Trophoblast cell (in vitro differentiated cells and primary cell): Measurements from ENCODE around the gene SPINDOC.
"Not testable (repeated sequence)": the region's sequence is repeated elsewhere in the genome, so short reads cannot be mapped to it uniquely, and the experiment has no call there.

Experiments
- DNase-seq, 2 donors: peaks; one replicate each; pipeline ENCODE4 v3.0.0-alpha.2; 2016
- H2AFZ ChIP-seq: 2 replicates; pipeline ENCODE4 v1.6.1; 2013; ENCODE audit warnings: low read length, moderate library complexity, mild to moderate bottlenecking; ENCODE audit not compliant: insufficient read depth, poor library complexity
- H2AK5ac ChIP-seq: 2 replicates; pipeline ENCODE4 v1.6.1; 2013; ENCODE audit warnings: mild to moderate bottlenecking, low read length
- H2BK120ac ChIP-seq: 2 replicates; pipeline ENCODE4 v1.6.1; 2013; ENCODE audit warnings: low read length, mild to moderate bottlenecking, moderate library complexity; ENCODE audit not compliant: insufficient read depth, poor library complexity
- H2BK12ac ChIP-seq: 2 replicates; pipeline ENCODE4 v1.6.1; 2013; ENCODE audit warnings: mild to moderate bottlenecking, low read length, moderate library complexity
- H2BK5ac ChIP-seq: 2 replicates; pipeline ENCODE4 v1.6.1; 2013; ENCODE audit warnings: low read length, low read depth, moderate library complexity, mild to moderate bottlenecking; ENCODE audit not compliant: poor library complexity
- H3K14ac ChIP-seq: 2 replicates; pipeline ENCODE4 v1.6.1; 2013; ENCODE audit warnings: mild to moderate bottlenecking, low read length
- H3K18ac ChIP-seq: 2 replicates; pipeline ENCODE4 v1.6.1; 2013; ENCODE audit warnings: mild to moderate bottlenecking, low read length
- H3K23ac ChIP-seq: 2 replicates; pipeline ENCODE4 v1.6.1; 2013; ENCODE audit warnings: low read length
- H3K27ac ChIP-seq: 2 replicates; pipeline ENCODE4 v1.5.1; 2013; ENCODE audit warnings: low read depth, mild to moderate bottlenecking, inconsistent platforms, low read length, moderate library complexity
- H3K27me3 ChIP-seq: 2 replicates; pipeline ENCODE4 v1.6.1; 2013; ENCODE audit warnings: inconsistent platforms, mild to moderate bottlenecking, low read length, moderate library complexity; ENCODE audit not compliant: insufficient read depth
- H3K36me3 ChIP-seq, 2 experiments: 1 replicate in 1 of 2; 2 replicates in 1 of 2; pipeline ENCODE4 v1.6.1; 2013; ENCODE audit warnings: low read length in 2 of 2, mild to moderate bottlenecking in 2 of 2, moderate library complexity in 1 of 2; ENCODE audit not compliant: insufficient read depth in 2 of 2, control insufficient read depth in 1 of 2
- H3K4ac ChIP-seq: 2 replicates; pipeline ENCODE4 v1.6.1; 2013; ENCODE audit warnings: low read depth, mild to moderate bottlenecking, low read length, moderate library complexity
- H3K4me1 ChIP-seq, 2 experiments: 1 replicate in 1 of 2; 2 replicates in 1 of 2; pipeline ENCODE4 v1.6.1; 2013; ENCODE audit warnings: low read length in 2 of 2, mild to moderate bottlenecking in 2 of 2, moderate library complexity in 1 of 2; ENCODE audit not compliant: insufficient read depth in 2 of 2, control insufficient read depth in 1 of 2
- H3K4me2 ChIP-seq: 2 replicates; pipeline ENCODE4 v1.6.1; 2013; ENCODE audit warnings: inconsistent platforms, mild to moderate bottlenecking, low read length, moderate library complexity
- H3K4me3 ChIP-seq: 2 replicates; pipeline ENCODE4 v1.5.1; 2013; ENCODE audit warnings: mild to moderate bottlenecking, low read depth, low read length, inconsistent platforms
- H3K79me1 ChIP-seq: one replicate; pipeline ENCODE4 v1.6.1; 2013; ENCODE audit warnings: low read length
- H3K79me2 ChIP-seq: 2 replicates; pipeline ENCODE4 v1.6.1; 2013; ENCODE audit warnings: low read length, mild to moderate bottlenecking; ENCODE audit not compliant: control insufficient read depth, insufficient read depth, poor library complexity
- H3K9ac ChIP-seq: 2 replicates; pipeline ENCODE4 v1.6.1; 2013; ENCODE audit warnings: mild to moderate bottlenecking, low read length
- H3K9me3 ChIP-seq: 2 replicates; pipeline ENCODE4 v1.6.1; 2013; ENCODE audit warnings: low read depth, mild to moderate bottlenecking, control low read depth, inconsistent platforms, low read length; ENCODE audit not compliant: insufficient read depth
- H4K12ac ChIP-seq: 2 replicates; pipeline ENCODE4 v1.6.1; 2013; ENCODE audit warnings: low read depth, mild to moderate bottlenecking, low read length, moderate library complexity
- H4K8ac ChIP-seq: 2 replicates; pipeline ENCODE4 v1.6.1; 2013; ENCODE audit warnings: low read depth, mild to moderate bottlenecking, low read length, moderate library complexity
- H4K91ac ChIP-seq: one replicate; pipeline ENCODE4 v1.6.1; 2013; ENCODE audit warnings: low read depth, mild to moderate bottlenecking, low read length, moderate library complexity
- WGBS: extraction: QIAGEN DNeasy Blood & Tissue Kit; methylation state at CpG from one replicate; pipeline ENCODE4 v1.1.7; 2013; ENCODE audit warnings: missing lambda C conversion rate; ENCODE audit not compliant: insufficient read length, insufficient coverage; ENCODE audit errors: extremely low coverage; 5-methylcytosine and 5-hydroxymethylcytosine counted together

Gene SPINDOC

GRCh38 chr11:63863620-63864019 lies 50.4 kb downstream of the SPINDOC start:
- H2AFZ ChIP-seq, H3K4me3 ChIP-seq, H4K91ac ChIP-seq, H3K9ac ChIP-seq, H3K4ac ChIP-seq, H3K9me3 ChIP-seq, H3K23ac ChIP-seq, H2BK5ac ChIP-seq, H2BK12ac ChIP-seq, H3K27ac ChIP-seq, DNase-seq, H3K79me1 ChIP-seq, H4K8ac ChIP-seq, H3K4me2 ChIP-seq, H3K18ac ChIP-seq, H3K14ac ChIP-seq, H2BK120ac ChIP-seq, H4K12ac ChIP-seq, H3K27me3 ChIP-seq, H2AK5ac ChIP-seq, H3K4me1 ChIP-seq: not testable (repeated sequence)
- no CpG with 5 or more reads among the region's 6 CpGs for WGBS
- peaks cover 14% of the 10 kb centered on the region for H3K79me2 ChIP-seq
- peaks cover 16 to 17% of the 10 kb centered on the region in 2 experiments for H3K36me3 ChIP-seq

GRCh38 chr11:63866211-63866610 lies 53.0 kb downstream of the SPINDOC start:
- H2AFZ ChIP-seq = no peak overlapping the region
- H2BK120ac ChIP-seq = no peak overlapping the region
- H2BK12ac ChIP-seq = no peak overlapping the region
- H3K9ac ChIP-seq = no peak overlapping the region
- H2AK5ac ChIP-seq = no peak overlapping the region
- H3K18ac ChIP-seq = no peak overlapping the region
- no peak overlapping the region for H3K4me3 ChIP-seq
- H3K4ac ChIP-seq = no peak overlapping the region
- H3K9me3 ChIP-seq = no peaks in the 10 kb centered on the region
- H4K12ac ChIP-seq = no peak overlapping the region
- H3K36me3 ChIP-seq = peaks cover 12 to 20% of the 10 kb centered on the region in 2 experiments
- H3K4me2 ChIP-seq = no peak overlapping the region
- H3K14ac ChIP-seq = no peak overlapping the region
- WGBS = no CpG with 5 or more reads among the region's 4 CpGs
- peaks cover 9 to 16% of the 10 kb centered on the region in 2 experiments for H3K4me1 ChIP-seq
- peaks cover 3% of the 10 kb centered on the region for H3K79me1 ChIP-seq
- H3K27me3 ChIP-seq = no peaks in the 10 kb centered on the region
- no peak overlapping the region for H4K91ac ChIP-seq
- no peak overlapping the region for H2BK5ac ChIP-seq
- H3K23ac ChIP-seq = no peak overlapping the region
- no peak overlapping the region for H4K8ac ChIP-seq
- no peak for DNase-seq
- peaks cover 18% of the 10 kb centered on the region for H3K79me2 ChIP-seq
- H3K27ac ChIP-seq = no peak overlapping the region

GRCh38 chr11:63867511-63867910 lies 54.3 kb downstream of the SPINDOC start:
- Histone ChIP-seq H2AK5ac (no peak overlapping the region), H3K9me3 (no peaks in the 10 kb centered on the region), H4K8ac (no peak overlapping the region), H3K4me2 (no peak overlapping the region), H4K12ac (no peak overlapping the region), H2BK120ac (no peak overlapping the region), H3K23ac (no peak overlapping the region), H2BK5ac (no peak overlapping the region), H2AFZ (no peak overlapping the region), H3K14ac (no peak overlapping the region), H3K36me3 (peaks cover 7 to 14% of the 10 kb centered on the region in 2 experiments), H3K79me2 (peaks cover 16% of the 10 kb centered on the region), H4K91ac (no peak overlapping the region), H3K79me1 (peaks cover 3% of the 10 kb centered on the region), H3K4ac (peak overlapping the region; percentile 15), H3K4me3 (no peak overlapping the region), H3K27ac (no peak overlapping the region), H3K9ac (no peak overlapping the region), H3K18ac (no peak overlapping the region), H3K27me3 (no peaks in the 10 kb centered on the region), H2BK12ac (no peak overlapping the region), H3K4me1 (peaks cover 13 to 21% of the 10 kb centered on the region in 2 experiments)
- WGBS = no CpG with 5 or more reads among the region's 4 CpGs
- DNase-seq = peak; percentile 76 to 87

- no CpG with 5 or more reads among the region's 9 CpGs for WGBS
- peak overlapping the region; percentile 50 for H2AFZ ChIP-seq
- H3K4me2 ChIP-seq = no peak overlapping the region
- no peak overlapping the region for H3K23ac ChIP-seq
- no peak for DNase-seq
- H3K27me3 ChIP-seq = no peaks in the 10 kb centered on the region
- H4K91ac ChIP-seq = no peak overlapping the region
- H4K8ac ChIP-seq = no peak overlapping the region
- H3K14ac ChIP-seq = no peak overlapping the region
- no peak overlapping the region for H4K12ac ChIP-seq
- peaks cover 21% of the 10 kb centered on the region for H3K79me2 ChIP-seq
- no peak overlapping the region for H3K4me3 ChIP-seq
- H3K9ac ChIP-seq = no peak overlapping the region
- H2BK12ac ChIP-seq = no peak overlapping the region
- H3K27ac ChIP-seq = no peak overlapping the region
- H3K18ac ChIP-seq = peak overlapping the region; percentile 29
- no peak overlapping the region for H2AK5ac ChIP-seq
- peaks cover 3% of the 10 kb centered on the region for H3K79me1 ChIP-seq
- H3K9me3 ChIP-seq = no peaks in the 10 kb centered on the region
- peaks cover 21 to 30% of the 10 kb centered on the region in 2 experiments for H3K4me1 ChIP-seq
- no peak overlapping the region for H2BK5ac ChIP-seq
- H3K36me3 ChIP-seq = peaks cover 10 to 12% of the 10 kb centered on the region in 2 experiments
- H3K4ac ChIP-seq = peak overlapping the region; percentile 88
- no peak overlapping the region for H2BK120ac ChIP-seq
Observed at GRCh38 chr11:63868399-63869064, 55.3 kb downstream of the SPINDOC start.
